ENCODE measurements around the gene PA2G4.
"Not testable (repeated sequence)": the region's sequence is repeated elsewhere in the genome, so short reads cannot be mapped to it uniquely, and the experiment has no call there.

PA2G4 gene

DNA sequence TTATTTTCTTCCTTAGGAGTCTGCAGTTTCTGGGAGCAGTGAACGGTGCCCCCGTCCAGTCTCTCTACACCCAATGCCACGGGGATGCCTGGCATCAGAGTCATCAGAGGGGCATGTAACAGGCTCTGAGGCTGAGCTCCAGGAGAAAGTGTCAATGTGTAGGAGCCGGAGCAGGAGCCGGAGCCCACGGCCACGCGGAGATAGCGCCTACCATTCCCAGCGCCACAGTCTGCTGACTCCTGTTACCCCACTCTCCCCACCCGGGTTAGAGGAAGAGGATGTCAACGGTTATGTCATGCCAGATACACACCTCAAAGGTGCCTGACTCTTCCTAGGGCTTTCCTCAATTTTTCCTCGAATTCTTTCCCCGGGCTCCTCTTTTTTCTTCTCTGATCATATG, 3.3 kb upstream of the PA2G4 start:
- DNase-seq, result no peak

- no peak for DNase-seq
These were observed 1.7 kb upstream of the PA2G4 start for GRCh38 chr12:56102683-56103065.

DNA sequence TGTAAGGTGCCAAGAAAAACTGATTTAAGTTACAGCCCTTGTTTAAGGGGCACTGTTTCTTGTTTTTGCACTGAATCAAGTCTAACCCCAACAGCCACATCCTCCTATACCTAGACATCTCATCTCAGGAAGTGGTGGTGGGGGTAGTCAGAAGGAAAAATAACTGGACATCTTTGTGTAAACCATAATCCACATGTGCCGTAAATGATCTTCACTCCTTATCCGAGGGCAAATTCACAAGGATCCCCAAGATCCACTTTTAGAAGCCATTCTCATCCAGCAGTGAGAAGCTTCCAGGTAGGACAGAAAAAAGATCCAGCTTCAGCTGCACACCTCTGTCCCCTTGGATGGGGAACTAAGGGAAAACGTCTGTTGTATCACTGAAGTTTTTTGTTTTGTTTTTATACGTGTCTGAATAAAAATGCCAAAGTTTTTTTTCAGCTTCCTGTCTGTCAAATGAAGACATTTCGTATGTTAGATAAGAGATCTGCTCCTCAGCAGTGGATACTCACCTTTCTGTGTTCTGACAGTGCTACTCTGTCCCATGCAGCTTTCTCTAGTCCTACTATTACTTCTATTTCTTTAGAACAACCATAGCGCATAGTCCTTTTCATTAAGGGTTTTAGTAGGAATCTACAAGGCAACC, 1.2 kb upstream of the PA2G4 start:
- DNase-seq, result no peak

GRCh38 chr12:56103823-56104108, 593 bp upstream of the PA2G4 start:
- DNase-seq, result no peak

GRCh38 chr12:56104815-56105608, 653 bp downstream of the PA2G4 start:
- DNase-seq, result no peak

DNA sequence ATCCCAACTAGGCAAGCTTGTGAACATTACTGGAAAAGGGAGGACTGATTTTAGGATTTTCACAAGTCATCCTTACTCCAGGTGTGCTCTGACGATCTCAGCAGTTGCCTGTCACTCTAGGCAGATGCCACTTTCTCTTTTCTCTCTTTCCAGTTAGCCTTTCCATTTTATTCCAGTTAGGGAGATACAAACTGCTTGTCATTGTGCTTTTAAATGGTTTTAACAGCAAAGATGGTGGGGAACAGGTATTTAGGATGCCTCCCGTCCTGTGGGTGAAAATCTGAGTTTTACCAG, 1.2 kb downstream of the PA2G4 start:
- DNase-seq, result no peak

- no peak for DNase-seq
These were observed 2.9 kb downstream of the PA2G4 start for GRCh38 chr12:56107242-56107641.

DNA sequence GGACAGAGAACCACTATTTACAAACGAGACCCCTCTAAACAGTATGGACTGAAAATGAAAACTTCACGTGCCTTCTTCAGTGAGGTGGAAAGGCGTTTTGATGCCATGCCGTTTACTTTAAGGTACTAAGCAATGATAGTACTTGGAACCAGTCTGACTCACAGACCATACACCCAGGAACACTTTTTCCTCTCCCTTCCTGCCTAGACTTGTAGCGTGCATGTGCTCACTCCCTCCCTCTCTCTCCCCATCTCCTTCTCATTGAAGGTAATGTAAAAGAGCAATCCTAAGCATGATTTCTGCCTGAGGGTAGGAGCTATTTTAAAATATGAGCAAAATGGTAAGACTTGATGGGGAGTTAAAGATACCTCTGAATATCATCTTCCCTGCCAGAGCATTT, 6.2 kb downstream of the PA2G4 start:
- DNase-seq, result no peak

GRCh38 chr12:56114084-56114483, 9.7 kb downstream of the PA2G4 start:
- no peak for DNase-seq

DNA sequence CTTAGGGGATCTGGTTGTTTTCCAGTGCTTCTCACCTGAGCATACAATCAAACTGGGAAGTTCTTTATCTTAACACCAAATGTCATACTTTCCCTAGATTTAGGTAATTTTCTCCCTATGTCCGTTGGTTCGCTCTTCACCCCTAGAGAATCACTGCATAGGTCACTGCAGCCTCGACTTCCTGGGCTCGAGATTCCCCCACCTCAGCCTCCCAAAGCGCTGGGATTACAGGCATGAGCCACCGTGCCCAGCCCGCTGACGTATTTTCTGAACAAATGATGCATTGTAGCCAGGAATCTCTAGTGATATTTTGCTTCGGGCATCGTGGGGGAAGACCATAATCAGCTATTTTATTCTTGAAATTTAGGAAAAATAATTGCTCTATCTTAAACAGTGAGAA, 11.0 kb downstream of the PA2G4 start:
- no peak for DNase-seq

DNA sequence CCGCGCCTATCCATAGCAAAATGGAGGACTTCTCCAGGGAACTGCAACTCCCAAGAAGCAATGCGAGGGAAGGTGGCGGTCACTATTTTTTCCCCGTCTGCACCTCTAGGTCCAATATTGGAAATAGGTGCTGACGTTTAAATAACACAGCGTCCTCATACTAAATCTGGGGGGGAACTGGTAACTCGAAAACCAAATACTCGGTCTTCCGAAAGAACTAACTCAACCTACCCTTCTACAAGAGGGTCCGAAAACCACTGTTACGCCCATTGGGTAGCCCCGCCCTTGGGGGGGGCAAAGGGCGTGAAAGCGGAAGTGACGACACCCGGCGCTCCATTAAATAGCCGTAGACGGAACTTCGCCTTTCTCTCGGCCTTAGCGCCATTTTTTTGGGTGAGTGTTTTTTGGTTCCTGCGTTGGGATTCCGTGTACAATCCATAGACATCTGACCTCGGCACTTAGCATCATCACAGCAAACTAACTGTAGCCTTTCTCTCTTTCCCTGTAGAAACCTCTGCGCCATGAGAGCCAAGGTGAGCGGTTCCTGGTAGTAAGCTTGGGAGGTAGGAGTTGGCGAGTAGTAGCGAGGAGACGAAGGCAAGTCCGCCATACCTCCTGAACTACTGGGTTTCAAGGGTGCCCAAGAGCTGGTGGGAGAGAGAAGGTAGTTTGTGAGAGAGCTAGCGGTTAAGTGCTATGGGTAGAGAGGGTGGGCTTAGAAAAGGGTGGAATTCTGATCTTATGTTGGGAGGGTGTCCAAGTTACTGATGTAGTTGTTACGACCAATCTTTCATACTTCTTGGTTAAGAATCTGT, 12.1 kb downstream of the PA2G4 start, which contains the start of gene RPL41:
RPL41 (plus strand) TSS at position 367 of the 815 bp plus-strand sequence.
- peak; percentile 74 for DNase-seq

- not testable (repeated sequence) for DNase-seq
These were observed 12.8 kb downstream of the PA2G4 start for GRCh38 chr12:56117082-56117706.

DNA sequence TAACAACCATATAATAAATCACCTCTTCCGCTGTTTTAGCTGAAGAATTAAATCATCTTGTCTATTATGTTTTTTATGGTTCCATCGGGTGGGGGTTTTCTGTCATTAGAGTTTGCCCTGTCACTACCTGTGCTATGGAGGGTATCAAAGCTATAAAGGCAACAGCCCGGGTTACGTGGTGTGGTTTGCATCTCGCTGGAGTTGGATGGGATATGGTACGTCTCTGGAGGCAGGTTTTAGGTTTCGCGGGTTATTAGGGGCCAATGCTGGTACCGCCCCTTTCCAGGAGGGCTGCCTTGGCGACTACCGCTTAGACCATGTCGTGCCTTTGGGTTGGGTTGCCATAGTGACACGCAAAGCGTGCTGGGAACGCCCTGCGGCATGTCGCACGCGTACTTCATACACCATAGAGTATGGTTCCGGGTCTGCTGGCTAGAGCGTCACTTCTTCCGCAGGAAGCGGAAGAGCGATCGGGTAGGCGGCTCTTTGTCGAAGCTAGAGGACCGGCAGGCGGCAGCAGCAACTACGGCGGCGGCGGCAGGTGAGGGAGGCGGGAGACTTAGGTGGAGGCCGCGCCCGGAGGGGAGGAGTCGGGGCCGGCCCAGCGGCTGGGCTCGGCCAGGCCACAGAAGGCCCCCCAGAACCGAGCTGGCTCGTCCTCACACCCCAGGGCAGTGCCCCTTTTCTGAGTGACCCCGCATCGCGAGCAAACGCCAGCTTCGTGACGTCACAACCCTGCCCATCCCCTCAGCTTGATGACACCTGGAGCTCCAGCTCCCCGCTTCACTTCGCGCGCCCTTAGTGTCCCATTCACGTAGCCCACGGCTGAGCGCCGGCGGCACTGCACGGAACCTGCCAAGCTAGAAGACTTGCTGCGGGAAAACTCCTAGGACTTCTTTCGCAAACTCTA, 13.7 kb downstream of the PA2G4 start, which contains the start of gene ZC3H10:
ZC3H10 (plus strand) TSS at position 489 of the 910 bp plus-strand sequence. CDS start 2,297 bp downstream, outside the sequence.
- DNase-seq, result peak; percentile 94

GRCh38 chr12:56118688-56119357, 14.5 kb downstream of the PA2G4 start:
- DNase-seq, result no peak

DNA sequence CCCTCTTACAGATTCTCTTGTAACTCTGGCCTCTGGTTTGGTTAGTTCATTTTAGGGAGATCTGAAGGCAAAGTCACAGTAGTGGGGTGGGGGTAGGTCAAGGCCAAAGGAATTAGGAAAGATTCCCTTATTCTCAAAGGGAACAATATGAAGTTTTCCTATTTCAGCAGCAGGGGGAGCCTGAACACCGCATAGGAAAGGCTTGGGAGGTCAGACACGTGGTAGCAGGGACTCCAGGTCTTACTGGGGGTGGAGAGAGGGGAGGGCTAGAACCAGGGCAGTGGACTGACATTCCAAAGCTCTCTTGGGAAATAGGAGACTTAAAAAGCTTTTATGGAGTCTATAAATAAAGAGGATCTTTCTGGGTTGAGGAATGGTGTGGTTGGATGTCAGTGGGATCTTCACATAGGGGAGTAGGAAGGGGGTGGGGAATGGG, 15.0 kb downstream of the PA2G4 start:
- DNase-seq, result peak; percentile 32

GRCh38 chr12:56120158-56120846, 15.9 kb downstream of the PA2G4 start:
- no peak for DNase-seq

- DNase-seq, result no peak
These were observed 17.0 kb downstream of the PA2G4 start for GRCh38 chr12:56121204-56121870.

- DNase-seq, result no peak
These were observed 18.3 kb downstream of the PA2G4 start for GRCh38 chr12:56122637-56123036.

DNA sequence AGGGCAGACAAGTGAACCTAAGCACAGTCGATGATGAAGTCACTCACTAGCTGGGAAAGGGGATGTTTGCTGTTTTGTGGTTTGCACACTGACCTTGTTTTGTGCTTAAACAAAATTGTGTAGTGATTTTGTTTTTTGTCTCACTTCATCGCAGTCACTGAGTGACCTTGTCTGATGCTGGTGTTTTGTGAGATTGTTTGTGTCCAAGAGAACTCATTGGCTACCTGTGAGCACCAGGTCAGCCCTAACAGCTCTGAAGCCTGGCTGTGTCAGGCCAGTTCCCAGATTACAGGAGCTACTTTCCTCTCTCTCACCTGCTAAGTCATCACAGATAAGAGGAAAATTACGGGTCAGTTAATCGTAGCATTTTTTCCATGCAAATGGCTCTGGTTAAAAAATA, 19.8 kb downstream of the PA2G4 start:
- no peak for DNase-seq

- DNase-seq, result no peak
These were observed 22.4 kb downstream of the PA2G4 start for GRCh38 chr12:56126732-56127239.

Measured in NCI-H1105 (cell line).